Astrocyte of the hippocampus (primary cell): ENCODE results near the gene ZBTB26.
"Not testable (repeated sequence)": the region's sequence is repeated elsewhere in the genome, so short reads cannot be mapped to it uniquely, and the experiment has no call there.

ENCODE experiments used
- DNase-seq: peaks from one replicate; pipeline ENCODE4 v3.0.0; 2011; ENCODE audit warnings: low read depth, low spot score

The ZBTB26 gene

DNA sequence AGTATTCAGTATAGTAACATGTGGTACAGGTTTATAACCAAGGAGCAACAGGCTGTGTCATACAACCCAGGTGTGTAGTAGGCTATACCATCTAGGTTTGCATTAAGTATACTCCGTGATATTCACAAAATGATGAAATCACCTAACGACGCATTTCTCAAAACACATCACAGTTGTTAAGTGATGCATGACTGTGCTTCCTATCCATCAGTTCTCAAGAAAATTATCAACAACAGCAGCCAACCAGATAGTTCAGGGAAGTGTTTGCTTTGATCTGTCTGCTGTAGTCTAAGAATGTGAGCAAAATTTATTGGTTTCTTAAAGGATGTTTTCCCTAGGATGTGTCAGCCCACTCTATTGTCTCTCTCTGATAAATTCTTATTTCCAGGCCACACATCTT, 7.4 kb downstream of the ZBTB26 start:
- DNase-seq = no peak

DNA sequence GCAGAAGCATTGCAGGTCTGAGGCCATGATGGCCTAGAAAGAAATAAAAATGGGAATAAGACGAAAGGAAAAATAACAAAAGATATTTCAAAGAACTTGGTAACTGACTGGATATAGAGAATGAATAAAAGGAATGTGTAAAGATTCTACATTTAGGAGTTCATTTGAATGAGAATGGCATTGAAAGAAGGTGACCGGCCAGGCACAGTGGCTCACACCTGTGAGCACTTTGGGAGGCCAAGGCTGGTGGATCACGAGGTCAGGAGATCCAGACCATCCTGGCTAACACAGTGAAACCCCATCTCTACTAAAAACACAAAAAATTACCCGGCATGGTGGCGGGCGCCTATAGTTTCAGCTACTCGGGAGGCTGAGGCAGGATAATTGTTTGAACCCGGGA, 8.6 kb downstream of the ZBTB26 start:
- DNase-seq = no peak

DNA sequence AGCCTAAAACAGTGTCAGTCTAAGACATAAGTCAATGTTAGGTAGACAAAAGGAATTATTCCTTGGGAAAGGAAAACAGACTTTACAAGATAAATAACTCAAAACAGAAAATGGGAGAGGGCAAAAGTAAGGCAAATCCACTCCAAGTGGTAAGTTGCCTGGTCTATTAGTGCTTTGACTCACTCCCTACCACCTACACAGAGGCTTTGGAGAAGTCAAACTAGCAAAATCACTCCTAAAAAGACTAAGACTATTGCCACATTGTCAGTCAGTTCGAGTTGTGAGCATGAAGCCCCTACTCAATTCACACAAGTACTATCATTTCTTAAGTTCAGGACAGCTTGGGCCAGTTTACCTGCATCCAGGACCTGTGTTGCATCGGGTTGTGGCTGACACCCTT, 13.0 kb downstream of the ZBTB26 start:
- no peak for DNase-seq

DNA sequence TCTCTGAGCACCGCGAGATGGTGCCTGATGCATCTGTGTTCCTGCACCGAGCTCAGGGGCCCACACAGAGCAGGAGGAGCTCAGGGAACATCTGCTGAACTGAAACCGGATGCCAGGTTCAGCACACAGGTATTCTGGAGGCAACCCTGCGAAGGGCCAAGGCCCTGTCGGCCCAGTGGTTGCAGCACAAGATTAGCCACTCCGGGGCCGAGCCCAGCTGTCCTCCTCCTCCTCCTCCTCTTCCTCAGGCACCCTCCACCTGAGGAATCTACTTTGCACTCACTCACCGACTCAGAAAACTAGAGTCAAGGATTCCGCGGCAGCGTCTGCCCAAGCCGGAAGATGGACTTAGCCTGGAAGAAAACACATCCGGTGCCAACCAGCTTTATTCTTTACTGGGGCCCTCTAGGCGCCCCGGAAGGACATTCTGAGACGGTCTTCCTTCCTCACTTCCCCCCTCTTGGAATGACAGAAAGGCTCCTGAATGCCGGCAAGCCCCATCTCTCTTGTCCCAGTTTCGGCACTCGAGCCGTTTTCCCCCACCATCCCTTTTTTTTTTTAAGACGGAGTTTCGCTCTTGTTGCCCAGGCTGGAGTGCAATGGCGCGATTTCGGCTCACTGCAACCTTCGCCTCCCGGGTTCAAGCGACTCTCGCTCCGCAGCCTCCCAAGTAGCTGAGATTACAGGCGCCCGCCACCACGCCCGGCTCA, 18.2 kb downstream of the ZBTB26 start, which contains the start of gene ZBTB6:
ZBTB6 (minus strand) TSS at position 360 of the 710 bp plus-strand sequence. CDS start 1,251 bp downstream, outside the sequence.
- DNase-seq = peak; percentile 90

DNA sequence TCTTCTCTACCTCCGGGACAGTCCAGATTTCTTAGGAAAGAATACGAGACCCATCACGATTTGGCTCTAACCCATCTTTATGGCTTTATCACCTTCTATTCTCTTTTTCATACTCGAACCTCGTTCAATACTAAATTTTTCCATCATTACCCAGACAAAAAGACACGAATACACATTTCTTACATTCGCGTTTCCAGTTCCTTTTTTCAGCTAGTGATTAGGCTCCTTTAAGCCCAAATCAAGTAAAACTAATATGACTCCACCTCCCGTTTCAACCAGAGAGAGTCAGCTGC, 18.7 kb downstream of the ZBTB26 start:
- peak; percentile 7 for DNase-seq

DNA sequence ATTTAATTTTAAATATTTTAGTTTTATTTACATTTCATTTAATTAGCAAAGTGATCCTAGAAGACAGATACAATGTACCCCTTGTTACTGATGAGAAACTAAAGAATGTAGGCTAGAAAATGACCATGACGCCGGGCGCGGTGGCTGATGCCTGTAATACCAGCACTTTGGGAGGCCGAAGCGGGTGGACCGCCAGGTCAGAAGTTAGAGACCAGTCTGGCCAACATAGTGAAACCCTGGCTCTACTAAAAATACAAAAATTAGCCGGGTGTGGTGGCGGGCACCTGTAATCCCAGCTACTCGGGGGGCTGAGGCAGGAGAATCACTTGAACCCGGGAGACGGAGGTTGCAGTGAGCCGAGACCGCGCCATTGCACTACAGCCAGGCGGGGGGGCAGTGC, 25.2 kb downstream of the ZBTB26 start:
- not testable (repeated sequence) for DNase-seq

DNA sequence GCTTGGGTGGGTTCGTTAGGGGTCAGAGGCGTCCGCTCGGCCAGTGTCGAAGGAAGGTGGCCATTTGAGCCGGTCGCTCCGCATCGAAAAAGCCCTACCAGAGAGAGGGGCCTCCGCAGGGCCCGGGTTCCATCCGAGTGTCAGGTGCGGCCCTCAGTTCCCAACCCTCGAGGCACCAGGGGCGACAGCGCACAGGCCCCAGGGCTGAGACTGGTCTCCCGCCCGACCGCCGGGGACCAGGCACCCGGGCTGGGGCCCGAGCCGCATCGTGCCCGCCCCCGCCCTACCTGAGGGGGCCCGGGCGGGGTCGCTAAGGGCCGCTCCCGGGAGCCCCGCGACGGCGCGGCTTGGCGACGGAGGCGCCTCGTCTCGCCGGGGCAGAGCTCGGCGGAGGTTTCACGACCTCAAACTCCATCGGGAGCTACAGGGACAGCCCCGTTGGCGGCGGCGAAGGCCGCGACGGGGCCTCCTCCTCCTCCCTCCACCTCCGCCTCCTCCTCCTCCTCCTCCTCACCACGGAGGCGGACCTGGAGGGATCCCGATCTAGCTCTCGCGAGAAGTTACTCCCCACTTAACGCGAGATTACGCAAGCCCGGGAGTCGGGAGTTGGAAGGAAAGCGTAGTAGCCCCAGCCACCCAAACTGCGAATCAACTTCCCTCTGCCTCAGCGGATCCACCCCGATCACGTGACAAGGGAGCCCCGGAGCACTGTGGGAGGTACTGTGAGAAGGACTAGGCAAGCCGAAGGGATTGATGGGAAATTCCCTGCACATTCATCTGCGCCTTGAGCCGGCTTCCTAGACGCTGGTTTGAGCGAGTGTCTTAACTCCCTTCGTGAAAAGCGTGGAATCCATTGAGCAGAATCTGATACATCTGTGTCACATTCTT, 26.2 kb downstream of the ZBTB26 start, which contains the start of gene RC3H2:
RC3H2 (minus strand) TSS at position 537 of the 888 bp plus-strand sequence. CDS start 7,850 bp downstream, outside the sequence.
- DNase-seq = peak; percentile 100

DNA sequence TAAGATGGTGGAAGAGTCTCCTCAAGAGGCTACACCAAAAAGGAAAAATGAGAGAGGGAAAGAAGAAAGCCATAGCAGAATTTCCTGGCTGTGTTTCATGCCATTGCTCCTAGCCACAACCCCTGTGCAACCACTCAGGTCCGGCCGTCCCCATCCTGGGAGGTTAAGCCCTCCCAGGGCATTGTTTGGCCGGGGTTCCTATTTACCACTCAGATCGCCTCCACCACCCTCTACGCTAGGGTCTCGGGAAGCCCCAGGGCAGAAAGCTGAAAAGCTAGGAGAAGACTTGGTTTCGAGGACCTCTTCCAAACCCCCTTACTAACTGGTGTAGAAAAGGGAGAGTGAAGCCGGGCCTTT, 26.9 kb downstream of the ZBTB26 start:
- DNase-seq = peak; percentile 63

DNA sequence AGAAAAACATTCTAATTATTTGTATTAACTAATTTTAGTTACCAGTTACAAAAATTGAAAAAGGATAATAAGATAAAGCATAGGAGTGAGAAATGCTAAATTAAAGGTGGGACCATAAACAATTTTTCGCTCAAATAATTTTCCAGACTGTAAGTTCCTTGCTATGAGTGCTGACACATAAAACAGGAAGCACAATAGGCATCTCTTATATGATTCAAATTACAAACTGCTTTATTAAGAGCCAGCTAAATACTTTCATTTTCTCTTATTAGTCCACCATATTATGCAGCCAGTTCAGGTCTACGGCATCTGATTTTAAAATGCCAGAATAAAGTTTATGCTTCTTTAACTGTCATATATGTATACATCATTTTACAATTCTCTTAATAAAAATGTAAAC, 30.5 kb downstream of the ZBTB26 start:
- DNase-seq = no peak

DNA sequence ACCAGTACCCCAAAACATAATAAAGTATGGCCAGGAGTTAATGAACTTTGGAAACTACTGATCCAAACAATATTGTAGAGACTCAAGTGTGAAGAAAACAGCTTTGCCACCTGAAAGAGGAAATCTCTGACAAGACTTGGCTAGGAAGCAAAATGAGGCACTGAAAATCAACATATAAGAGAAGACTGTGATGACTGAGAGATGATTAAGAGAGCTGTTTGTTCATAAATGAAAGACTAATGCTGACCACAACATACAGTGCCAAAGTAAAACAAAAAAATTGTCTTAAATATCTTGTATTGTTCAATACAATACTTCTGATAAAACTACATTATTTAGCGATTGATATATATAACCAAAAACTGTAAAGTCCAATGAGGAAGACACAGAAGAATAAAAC, 33.3 kb downstream of the ZBTB26 start:
- no peak for DNase-seq

DNA sequence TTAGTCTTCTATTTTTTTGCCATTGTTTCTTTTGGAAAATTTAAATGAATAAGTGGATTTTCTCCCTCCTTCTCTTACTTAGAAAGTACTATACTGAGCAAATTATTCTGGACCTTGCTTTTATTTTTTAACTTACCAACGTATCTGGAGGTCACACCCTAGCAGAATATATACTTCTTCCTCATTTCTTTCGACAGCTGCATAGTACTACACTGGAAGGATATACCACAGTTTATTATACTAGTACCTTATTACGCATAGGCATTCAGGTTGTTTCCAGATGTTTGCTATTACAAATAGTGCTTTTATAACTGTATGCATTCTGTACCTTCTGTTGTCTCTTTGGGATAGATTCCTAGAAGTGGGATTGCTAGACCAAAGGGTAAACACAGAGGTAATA, 42.8 kb downstream of the ZBTB26 start:
- no peak for DNase-seq

DNA sequence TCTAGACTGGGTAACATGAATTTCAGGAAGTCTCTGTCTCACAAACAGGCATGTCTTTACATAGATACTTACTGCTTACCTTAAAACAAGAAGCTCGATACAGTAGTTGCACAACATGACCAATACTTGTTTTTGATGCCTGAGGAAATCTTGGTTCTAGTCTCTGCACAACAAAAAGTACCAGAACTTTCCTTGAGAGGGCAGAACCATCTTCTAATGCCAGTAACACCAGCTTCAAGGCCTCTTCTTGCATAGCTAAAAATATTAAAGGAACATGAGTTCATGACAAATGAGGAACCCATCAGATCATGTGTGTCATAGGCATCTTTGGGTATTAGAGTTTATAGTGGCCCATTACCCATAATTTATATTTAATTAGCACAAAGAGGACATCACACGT, 48.2 kb downstream of the ZBTB26 start:
- no peak for DNase-seq

DNA sequence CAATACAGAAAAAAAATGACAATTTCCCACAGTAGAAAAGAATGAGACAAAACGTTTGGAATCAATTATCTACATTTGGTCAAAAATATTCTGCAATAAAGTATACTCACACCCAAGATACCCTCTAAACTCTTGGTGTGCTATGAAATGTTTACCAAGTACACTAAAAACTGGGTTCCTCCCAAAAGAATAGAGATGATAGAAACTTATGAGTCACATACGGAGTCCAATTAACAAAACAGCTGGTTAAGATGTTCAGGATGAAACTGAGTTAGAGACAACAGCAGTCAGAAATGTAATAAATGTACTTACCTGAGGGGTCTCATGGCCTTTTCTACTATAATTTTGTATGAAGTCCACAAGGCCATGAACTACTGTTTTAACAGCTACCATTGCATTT, 51.9 kb downstream of the ZBTB26 start:
- DNase-seq = no peak

DNA sequence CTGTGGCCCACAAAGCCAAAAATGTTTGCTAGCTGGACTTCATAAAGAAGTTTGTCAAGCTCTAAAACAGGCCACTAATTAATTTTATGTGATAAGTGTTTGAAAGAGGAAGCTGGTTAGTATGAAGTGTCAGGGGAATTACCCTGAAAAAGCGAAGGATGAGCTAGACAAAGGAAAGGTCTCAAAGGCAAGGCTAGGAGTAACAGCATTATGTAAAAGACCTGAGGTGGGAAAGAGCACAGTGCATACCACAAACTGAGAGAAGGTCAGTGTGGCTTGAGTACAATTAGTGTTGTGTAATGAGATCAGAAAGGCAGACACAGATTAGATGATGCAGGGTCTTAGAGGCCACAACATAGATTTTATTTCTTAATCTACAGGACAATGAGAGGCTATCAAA, 55.8 kb downstream of the ZBTB26 start:
- no peak for DNase-seq

DNA sequence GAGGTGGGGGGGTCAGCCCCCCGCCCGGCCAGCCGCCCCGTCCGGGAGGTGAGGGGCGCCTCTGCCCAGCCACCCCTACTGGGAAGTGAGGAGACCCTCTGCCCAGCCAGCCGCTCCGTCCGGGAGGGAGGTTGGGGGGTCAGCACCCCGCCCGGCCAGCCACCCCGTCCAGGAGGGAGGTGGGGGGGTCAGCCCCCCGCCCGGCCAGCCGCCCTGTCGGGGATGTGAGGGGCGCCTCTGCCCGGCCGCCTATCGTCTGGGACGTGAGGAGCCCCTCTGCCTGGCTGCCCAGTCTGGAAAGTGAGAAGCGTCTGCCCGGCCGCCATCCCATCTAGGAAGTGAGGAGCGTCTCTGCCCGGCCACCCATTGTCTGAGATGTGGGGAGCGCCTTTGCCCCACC, 64.0 kb downstream of the ZBTB26 start:
- DNase-seq = not testable (repeated sequence)

DNA sequence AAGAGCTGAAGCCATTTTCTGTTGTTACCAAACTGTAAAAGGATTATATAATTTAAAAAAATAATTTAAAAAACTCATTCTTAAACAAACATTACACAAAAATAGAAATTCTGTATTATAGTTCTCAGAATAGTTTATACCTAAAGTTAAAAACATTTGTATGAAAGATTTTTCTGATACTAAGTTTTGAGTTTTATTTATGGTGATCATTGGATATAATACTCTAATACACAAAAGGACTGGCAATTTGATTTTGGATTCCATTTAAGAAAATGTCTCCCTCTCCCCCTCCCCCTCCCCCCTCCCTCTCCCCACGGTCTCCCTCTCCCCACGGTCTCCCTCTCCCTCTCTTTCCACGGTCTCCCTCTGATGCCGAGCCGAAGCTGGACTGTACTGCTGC, 65.2 kb downstream of the ZBTB26 start:
- no peak for DNase-seq
